ENCODE data around the gene PLA2G15.
A peak's percentile ranks its signal among the peaks of the same experiment; 100 is the strongest.

Gene PLA2G15

GRCh38 chr16:68255712-68256111 lies 10.5 kb downstream of the PLA2G15 start:
- no peak for DNase-seq

GRCh38 chr16:68257251-68257905 lies 12.2 kb downstream of the PLA2G15 start:
- DNase-seq: no peak

GRCh38 chr16:68257906-68258800 lies 13.0 kb downstream of the PLA2G15 start:
- peak; percentile 81 for DNase-seq

GRCh38 chr16:68259007-68259825 lies 14.0 kb downstream of the PLA2G15 start:
- DNase-seq: no peak

GRCh38 chr16:68263559-68264127 lies 18.5 kb downstream of the PLA2G15 start:
- DNase-seq: no peak

GRCh38 chr16:68264128-68265077 lies 19.2 kb downstream of the PLA2G15 start, which contains the start of gene SLC7A6:
TSS of gene SLC7A6 (plus strand) at chr16:68264526. CDS start at chr16:68274727, 10,201 bp downstream.
- peak; percentile 85 for DNase-seq

GRCh38 chr16:68265078-68265920 lies 20.1 kb downstream of the PLA2G15 start:
- peak; percentile 93 for DNase-seq

- DNase-seq: no peak
Observed at GRCh38 chr16:68267612-68268405, 22.6 kb downstream of the PLA2G15 start.

GRCh38 chr16:68269793-68270192 lies 24.6 kb downstream of the PLA2G15 start:
- no peak for DNase-seq

- DNase-seq: no peak
Observed at GRCh38 chr16:68270353-68270752, 25.2 kb downstream of the PLA2G15 start.

GRCh38 chr16:68272507-68273209 lies 27.5 kb downstream of the PLA2G15 start:
- DNase-seq: no peak

- no peak for DNase-seq
Observed at GRCh38 chr16:68273459-68273858, 28.3 kb downstream of the PLA2G15 start.

- DNase-seq: no peak
Observed at GRCh38 chr16:68273896-68274295, 28.7 kb downstream of the PLA2G15 start.

GRCh38 chr16:68274441-68274840 lies 29.3 kb downstream of the PLA2G15 start:
- DNase-seq: no peak

- no peak for DNase-seq
Observed at GRCh38 chr16:68275611-68276191, 30.5 kb downstream of the PLA2G15 start.

- DNase-seq: no peak
Observed at GRCh38 chr16:68276223-68276622, 31.1 kb downstream of the PLA2G15 start.

- no peak for DNase-seq
Observed at GRCh38 chr16:68279726-68280558, 34.8 kb downstream of the PLA2G15 start.
